GM11168 (cell line): Measurements from ENCODE around the gene MAP3K5.

ENCODE experiments used
- in situ Hi-C: fragments of 300-500 bp; cut with MboI; formaldehyde crosslinking; loops from one replicate; pipeline ENCODE4 v1.12.0; 2022; ENCODE audit warnings: low sequenced_read_pairs; ENCODE audit not compliant: unreplicated experiment

The MAP3K5 gene

DNA sequence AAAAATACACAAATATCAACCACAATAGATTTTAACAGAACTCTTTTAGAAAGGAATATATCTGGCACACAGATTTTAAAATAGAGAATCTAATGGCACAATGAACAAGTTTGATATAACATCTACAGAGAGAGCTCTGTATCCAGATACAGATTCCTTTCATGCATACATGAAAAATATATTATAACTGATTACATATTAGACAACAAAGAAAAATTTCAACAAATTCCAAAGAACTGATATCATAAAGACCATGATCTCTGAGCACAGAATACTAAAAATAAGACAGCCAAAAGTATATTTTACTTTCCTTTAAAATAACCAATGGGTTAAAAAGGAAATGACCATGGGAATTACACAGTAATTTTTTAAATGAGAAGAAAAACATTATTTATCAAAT is 167.9 kb downstream of the MAP3K5 start:
- in situ Hi-C loops: no loop called here

DNA sequence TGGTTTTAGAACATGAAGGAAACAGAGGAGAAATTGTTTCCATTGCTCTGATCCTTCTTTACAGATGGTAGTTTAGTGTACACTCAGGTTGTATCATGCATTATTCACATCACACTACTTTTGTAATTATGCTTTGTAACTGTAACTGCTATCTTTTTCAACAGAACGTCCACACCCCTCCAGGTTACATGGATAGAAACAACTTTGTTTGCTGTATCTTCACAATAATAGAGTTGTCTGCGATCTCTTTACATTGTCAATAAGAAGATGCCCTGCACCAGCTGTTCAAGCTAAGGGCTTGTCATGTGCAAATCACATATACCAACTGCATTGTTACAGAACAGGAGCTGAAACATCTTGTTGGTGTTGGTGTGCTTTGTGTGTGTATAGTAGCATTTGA is 174.2 kb downstream of the MAP3K5 start:
- in situ Hi-C loops: no loop called here

DNA sequence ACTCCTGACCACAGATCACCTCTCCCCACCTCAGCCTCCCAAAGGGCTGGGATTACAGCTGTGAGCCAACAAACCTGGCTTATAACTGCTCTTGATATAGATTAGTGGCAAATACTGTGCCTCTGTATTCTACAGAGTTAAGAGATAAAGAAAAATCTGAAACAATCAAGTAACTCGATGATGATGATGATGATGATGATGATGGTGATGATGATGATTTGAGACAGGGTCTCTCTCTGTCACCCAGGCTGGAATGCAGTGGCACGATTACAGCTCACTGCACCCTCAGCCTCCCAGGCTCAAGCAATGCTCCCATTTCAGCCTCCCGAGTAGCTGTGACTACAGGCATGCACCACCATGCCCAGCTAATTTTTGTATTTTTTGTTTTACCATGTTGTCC is 175.8 kb downstream of the MAP3K5 start:
- in situ Hi-C loops: no loop called here

DNA sequence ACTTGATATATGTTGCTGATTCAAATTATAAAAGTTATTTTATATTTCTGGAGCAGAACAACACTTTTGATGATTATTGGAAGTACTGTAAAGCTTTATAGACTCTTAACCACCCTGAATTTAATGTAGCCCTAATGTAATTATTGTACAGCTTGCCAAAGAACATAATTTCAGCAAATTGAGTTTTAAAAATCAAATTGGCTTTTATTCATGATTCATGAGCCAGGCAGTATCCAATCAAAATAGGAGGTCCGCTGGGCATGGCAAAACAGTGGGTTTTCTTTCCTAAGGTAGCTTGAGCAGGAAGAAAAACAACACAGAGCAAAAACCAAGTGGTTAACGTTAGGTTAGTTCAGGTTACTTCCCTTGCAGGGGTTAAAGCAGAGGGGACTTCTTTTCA is 177.3 kb downstream of the MAP3K5 start:
- in situ Hi-C loops: no loop called here

DNA sequence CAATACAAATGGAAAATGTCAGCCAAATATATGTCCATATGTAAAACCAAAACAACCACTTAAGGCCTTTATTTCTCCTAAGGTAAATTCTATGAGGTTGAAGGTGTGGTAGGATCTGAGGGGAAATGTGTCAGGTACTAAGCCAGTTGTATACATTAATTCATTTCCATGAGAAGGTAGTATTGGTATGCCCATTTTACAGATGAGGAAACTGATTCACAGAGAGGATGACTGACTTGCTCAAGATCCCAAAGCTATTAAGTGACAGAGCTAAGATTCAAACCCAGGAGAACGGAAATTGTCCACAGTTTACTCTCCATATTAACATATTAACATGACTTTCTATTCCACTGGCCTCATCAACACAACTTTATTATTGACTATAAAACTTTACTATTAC is 177.9 kb downstream of the MAP3K5 start:
- in situ Hi-C loops: no loop called here

DNA sequence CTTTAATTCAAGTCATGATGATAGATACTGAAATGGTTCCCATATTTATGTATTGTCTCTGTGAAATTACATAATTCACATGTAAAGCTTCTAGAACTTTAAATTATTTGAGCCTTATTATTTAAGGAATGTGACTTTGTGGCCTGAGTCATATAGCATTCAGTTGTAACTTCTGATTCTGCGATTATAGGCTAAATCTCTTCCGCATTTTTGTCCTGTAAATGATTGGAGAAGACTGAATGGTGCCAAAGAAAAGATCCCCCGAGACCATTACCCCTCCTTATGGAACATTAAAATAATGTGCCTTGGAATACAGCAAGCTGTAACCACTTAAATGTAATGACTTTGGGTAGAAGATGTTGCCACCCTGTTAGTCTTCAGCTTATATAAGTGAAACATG is 178.8 kb downstream of the MAP3K5 start:
- in situ Hi-C loops: no loop called here

DNA sequence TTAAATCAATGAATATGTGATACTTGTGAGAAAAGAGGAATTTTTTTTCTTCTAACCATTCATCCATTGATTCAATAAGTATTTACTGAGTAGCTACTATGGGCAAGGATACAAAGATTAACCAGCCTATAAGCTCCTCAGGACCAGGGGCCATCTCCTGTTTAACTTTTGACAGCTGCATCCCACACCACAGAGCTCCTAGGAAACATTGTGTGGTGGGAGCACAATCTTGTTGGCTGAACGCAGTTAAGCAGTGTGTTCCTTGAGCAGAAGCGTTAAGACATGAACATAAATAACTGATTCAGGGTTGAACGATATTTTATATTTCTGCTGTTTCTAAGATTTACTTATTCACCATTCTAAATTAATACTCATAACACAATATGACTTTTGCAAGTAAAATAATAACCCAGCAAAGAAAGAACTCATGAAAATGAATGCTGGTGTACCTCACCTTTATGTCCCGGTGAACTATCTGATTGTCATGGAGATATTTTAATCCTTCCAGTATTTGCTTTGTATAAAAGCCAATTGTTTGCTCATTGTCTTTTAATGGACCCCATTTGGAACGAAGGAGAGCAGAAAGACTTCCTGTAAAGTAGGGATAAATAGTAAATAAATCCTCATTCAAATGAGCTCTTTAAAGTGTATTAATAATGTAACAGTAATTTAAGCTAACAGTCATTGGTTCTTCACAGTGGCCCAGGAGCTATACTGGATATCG is 179.4 kb downstream of the MAP3K5 start:
- in situ Hi-C loops: no loop called here

DNA sequence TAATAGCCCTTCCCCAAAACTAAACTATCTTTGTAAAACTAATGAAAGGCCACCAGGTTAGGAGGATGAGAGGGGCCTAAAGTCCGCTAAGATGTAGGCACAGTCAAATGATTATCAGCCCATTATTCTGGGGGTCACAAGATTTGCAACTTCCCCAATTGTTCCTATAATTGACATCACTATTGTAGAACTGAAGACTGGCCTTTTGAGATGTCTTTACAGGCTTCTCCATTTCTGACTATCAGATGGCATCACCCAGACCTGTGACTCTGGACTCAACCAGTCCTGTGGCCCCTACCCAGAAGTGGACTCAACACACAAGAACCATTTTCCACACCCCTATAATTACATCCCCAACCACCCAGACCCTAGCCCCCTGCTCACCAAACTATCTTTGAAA is 180.5 kb downstream of the MAP3K5 start:
- in situ Hi-C loops: no loop called here

DNA sequence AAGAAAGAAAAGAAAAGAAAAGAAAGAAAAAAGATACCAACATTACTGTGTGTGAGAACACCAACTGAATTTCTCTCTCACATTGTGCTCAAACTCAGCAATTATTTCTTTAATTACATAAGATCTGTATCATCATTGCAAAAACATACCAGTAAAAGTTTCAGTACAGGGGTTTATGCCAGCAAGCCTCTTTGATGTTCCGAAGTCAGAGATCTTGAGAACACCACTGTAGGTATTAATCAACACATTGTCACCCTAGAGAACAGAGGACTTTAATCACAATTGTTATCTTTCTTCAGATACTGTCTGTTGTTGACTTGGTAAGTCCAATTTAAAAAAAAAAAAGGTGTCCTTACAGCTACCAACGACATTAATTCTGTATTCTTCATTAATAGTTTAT is 181.1 kb downstream of the MAP3K5 start:
- in situ Hi-C loops: no loop called here

DNA sequence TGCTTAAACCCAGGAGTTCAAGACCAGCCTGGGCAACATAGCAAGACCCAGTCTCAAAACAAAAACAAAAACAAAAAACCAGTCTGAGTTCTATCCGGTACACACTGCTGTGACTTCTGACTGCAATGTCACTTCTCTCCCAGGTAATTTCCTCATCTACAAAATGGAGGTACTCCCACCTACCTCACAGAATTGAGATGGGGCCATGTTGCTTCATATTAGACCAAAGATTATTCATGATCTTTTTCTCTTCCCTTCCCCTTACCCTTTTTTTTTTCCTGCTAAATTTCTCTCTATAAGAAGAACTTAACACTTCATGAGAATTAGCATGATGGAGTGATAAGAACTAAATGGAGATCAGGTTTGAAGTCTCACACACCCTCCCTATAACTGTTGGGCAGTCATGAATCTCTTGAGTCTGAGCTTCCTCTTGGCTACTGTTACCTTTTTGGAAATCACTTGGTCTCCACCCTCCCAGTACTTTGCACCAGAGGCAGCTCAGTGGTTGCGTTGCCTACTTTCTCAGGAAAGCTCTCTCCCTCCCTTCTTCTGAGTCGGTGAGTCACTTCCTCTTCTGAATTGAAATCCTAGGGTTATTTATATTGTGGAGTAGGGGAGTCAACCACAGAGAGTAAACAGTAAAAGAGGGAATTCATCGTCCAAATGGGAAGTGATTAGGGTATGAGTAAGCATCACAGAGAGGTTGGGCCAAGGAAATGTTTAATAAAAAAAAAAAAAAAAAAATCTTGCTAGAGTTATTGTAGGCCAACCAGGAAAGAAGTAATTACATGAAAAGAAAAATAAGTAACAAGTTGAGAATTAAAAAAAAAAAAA is 182.2 kb downstream of the MAP3K5 start:
- in situ Hi-C loops: no loop called here

DNA sequence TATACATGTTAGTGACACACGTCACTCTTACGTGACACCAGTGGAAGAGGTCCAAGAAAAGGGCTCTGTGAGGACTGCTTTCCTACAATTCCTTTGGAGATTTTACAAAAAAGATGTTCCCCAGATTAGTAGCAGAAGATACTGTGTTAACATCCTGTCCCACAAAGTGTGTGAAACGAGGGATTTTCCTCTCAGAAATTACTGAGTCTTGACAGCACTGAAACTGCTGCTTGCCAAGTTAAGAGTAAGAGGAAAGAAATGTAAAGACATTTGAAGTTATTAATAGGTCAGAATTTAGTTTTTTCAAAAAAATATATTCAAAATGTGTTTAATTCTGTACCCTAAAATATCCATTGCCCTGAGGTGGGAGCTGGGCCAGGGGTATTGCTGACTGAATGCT is 183.3 kb downstream of the MAP3K5 start:
- in situ Hi-C loops: no loop called here

DNA sequence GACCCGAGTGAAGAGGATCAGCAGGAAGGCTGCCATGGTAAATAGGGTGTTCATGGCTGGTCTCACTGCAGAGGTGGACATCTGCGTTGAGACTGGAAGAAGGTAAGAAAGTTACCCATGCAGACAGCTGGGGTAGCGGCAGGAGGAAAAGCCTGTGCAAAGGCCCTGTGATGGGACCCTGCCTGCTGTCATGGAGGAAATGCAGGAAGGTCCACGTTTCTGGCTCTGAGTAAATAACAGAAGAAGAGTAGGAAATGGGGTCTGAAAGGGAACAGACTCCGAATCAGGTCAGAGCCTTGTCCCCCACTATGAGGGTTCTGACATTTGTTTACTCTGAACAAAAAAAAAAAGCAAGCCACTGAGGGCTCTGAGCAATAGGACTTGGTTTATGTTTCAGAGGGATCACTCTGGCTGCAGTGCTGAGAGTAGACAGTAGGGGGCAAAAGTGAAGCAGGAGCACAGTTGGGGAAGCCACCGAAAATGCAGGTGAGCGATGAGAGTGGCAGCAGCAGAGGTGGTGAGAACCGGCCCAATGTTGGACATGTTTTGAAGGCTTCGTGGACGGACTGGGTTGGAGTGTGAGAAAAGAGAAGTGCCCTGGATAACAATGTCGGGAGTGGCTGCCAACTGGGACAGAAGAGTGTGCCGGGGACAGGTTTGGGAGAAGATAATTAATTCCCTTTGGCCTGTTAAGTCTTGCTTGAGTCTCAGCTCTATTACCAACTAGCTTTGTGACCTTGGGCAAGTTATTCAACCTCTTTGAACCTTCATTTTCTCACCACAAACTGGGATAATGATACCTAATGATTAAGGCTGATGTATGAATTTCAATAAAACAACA is 184.1 kb downstream of the MAP3K5 start:
- in situ Hi-C loops: no loop called here

DNA sequence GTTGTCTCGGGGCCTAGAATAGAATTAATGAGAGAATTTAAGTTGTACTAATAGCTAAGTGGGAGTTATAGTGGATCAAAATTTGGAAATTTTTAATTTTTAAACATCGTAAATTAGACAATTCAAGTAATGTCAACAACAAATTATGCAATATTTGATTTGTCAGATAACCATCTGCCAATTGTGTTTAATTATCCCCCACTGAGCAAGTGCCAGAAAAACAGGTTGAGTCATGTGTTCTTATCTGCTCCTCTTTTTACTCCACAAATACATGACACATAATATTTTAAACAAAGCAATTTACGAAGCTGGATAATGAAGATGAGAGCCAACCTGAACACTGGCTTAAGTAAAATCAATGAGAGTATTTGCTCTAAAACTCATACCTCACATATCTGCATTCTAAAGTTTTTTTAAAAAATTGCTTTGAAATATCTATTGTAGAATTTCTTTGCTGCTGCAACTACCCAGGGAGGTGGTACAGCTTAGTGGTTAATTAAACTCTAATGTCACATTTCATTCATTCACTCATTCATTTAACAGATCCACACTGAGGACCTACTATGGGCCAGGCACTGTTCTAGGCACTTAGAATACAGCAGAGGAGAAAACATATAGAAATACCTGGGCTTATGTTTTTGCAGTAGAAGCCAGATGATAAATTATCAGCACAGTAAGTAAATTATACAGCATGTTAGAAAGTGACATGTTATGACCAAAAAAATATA is 184.9 kb downstream of the MAP3K5 start:
- in situ Hi-C loops: no loop called here

DNA sequence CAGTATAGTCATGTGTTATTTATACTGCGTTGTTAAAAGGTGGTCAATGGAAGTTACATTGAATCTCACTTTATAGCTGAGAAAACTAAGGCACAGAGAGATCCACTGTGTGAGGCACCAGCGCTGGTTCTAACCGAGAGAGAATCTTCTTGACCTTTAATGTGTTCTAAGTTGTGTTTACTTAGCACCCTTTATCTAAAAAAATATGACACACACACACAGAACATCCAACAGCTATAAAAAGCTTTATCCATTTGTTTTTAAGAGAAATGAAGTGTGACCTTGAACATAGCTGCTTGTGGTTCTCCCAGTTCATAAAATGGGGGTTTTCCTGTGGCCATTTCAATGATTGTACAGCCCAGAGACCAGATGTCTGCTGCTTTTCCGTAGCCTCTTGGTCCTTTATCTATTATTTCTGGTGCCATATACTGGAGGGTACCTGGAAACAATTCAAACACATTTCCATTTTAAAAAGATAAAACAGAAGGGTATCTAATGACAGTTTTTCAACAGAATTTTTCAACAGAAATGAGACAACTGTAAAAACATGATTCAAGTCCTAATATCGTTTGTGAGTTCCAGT is 187.3 kb downstream of the MAP3K5 start:
- in situ Hi-C loops: no loop called here

DNA sequence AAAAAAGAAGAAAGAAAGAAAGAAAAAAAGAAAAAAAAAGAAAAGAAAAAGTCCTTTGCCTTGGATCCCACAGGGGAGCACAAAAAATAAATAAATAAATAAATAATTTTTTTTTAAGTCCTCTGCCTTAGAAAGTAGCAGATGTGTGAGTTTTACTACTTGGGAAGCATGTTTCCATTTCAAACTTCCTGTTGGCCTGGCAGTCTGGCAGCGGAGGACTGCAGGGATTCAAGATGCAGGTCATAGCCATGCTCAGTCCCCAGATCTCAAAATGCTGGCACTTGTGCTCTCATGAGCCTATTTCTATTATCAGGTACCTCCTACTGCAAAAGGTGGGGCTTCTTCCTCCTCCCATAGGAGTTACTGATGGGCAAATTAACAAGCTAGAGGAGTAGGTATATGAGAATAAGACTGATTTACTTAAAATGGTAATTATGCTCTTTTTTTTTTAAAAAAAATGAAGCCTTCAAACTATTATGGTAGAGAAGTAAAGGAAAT is 187.9 kb downstream of the MAP3K5 start:
- in situ Hi-C loops: no loop called here

DNA sequence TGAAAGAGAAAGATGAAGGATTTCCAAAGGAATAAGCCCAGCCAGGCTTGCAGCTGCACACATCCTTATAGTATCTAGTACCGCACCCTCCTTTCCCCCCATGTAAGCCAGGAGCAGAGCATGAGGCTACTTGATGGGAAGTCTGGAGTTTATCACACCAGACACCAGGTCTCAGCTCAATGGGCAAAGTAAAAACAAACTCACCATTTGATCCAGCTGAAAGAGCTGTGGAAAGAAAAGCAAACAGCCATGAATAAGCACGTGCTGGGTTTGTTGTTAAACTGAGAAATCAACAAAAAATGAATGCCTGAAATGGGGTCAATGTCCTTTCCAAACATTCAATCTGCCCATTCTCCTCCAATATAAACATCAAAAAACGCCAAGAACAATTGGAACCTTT is 191.5 kb downstream of the MAP3K5 start:
- in situ Hi-C loops: no loop called here

DNA sequence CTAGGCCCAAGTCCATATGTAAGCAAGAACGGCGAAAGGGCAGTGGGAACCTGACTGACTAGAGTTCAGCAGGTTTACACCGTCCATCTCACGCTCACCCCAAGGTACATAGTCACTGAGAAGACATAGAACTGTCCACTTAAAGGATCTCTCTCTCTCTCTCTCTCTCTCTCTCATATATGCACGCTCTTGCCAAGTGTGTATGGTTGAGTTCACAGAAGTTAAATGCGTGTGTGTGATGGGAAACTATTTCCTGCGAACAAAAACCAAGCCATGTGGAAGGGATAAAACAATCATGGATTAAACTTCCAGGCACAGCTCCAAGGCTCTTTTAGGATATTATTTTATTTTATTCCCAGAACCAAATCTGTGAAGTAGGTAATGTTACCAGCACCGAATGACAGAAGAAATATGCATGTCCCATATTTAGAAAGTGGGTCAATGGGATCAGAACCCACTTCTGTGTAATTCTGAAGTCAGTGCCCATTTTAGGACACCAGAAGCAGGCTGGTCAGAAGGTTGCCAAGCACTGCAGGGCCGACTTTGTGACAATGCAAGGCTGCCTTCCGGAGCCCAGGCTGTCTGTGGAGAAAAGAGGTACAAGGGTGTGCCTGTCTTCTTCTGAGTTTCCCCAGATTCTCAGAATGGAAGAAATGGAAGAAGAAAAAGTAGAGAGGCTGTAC is 192.8 kb downstream of the MAP3K5 start:
- in situ Hi-C loops: no loop called here

DNA sequence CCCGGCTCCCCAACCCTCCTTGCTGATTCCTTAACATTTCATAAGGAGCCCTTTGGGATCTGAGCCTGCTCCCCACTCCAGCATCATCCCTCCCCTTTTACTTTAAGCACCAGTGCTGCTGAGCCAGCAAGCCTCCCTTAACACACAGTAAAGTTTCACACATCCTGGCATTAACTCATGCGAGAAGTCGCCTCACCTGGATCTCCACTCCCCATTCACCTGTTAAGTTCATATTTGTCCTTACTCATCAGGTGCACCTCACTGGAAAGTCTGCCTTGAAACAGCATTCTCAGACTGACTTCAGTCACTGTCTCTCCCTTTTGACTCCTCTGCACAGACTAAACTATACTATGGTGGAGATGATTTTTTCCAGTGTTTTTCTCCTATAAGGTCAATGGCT is 194.2 kb downstream of the MAP3K5 start:
- in situ Hi-C loops: no loop called here

DNA sequence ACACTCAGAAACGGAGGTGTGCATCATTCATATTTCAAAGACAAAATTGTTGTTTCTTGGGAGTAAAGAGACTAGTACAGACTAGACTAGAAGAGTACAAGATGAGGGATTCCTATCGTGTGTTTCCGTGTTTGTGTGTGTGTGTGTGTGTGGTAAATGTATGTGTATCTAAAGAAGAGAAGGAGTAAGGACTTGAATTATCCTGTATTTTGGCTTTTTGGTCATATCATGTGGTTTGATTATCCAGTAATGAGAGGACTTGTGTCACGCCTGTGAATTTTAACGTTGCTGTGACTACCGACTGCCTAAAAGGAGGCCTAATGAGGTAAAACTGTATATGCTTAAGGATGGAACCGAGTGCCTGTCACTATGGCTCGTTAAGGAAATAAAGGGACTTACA is 197.6 kb downstream of the MAP3K5 start:
- in situ Hi-C loops: no loop called here
